H1 (cell line): Measurements from ENCODE around the gene CASZ1. TPM values are rescaled to one million over a fixed set of nuclear protein-coding genes. Genes with fewer than 3 reads are reported as not detected.

ENCODE experiments used
- CTCF ChIA-PET: fragments of 300-600 bp; sonication (Branson Sonifier 250); formaldehyde crosslinking; loops from one replicate; lab custom pipeline; 2021; ENCODE audit not compliant: partially characterized antibody; lab: Charles Lee
- POLR2A ChIA-PET: fragments of 300-600 bp; sonication (Branson Sonifier 250); formaldehyde crosslinking; loops from one replicate; lab custom pipeline; 2021; ENCODE audit warnings: inconsistent platforms; ENCODE audit not compliant: partially characterized antibody; lab: Charles Lee
- DNase-seq, 2 experiments: peaks; one replicate each; pipeline versions ENCODE4 v3.0.0 to v3.0.0-alpha.2; 2010 to 2022; ENCODE audit warnings: low spot score in 2 of 2, low read depth in 1 of 2, mixed read lengths in 1 of 2
- FAIRE-seq: peaks from 2 replicates; lab custom pipeline; 2011; peaks lifted over from hg19 to GRCh38; lab: Jason Lieb, UNC
- H2AFZ ChIP-seq: 2 replicates; pipeline ENCODE4 v1.8.1; 2012; ENCODE audit warnings: low read length, inconsistent platforms
- H2AK5ac ChIP-seq: 2 replicates; pipeline ENCODE4 v1.6.1; 2013; ENCODE audit warnings: low read depth, low read length
- H2BK120ac ChIP-seq: replicated peaks from 2 replicates; pipeline ENCODE3; 2013; ENCODE audit warnings: low read depth, low read length, inconsistent platforms
- H2BK12ac ChIP-seq: 2 replicates; pipeline ENCODE4 v1.6.1; 2013; ENCODE audit warnings: low read depth, low read length
- H2BK15ac ChIP-seq: 2 replicates; pipeline ENCODE4 v1.6.1; 2013; ENCODE audit warnings: low read length
- H2BK20ac ChIP-seq: 2 replicates; pipeline ENCODE4 v1.6.1; 2013; ENCODE audit warnings: low read length
- H2BK5ac ChIP-seq: 2 replicates; pipeline ENCODE4 v1.6.1; 2013; ENCODE audit warnings: low read depth, low read length
- H3K14ac ChIP-seq: 2 replicates; pipeline ENCODE4 v1.6.1; 2013; ENCODE audit warnings: inconsistent platforms; ENCODE audit not compliant: insufficient read length
- H3K18ac ChIP-seq: 2 replicates; pipeline ENCODE4 v1.6.1; 2013; ENCODE audit warnings: low read length; ENCODE audit errors: extremely low read depth
- H3K23ac ChIP-seq: 2 replicates; pipeline ENCODE4 v1.6.1; 2013; ENCODE audit warnings: inconsistent platforms; ENCODE audit not compliant: insufficient read length
- H3K23me2 ChIP-seq: 2 replicates; pipeline ENCODE4 v1.6.1; 2013; ENCODE audit warnings: low read depth, low read length
- H3K27ac ChIP-seq: 2 replicates; pipeline ENCODE4 v1.6.1; 2011; ENCODE audit warnings: low read depth, low read length, inconsistent platforms
- H3K27me3 ChIP-seq, 4 experiments: replicated peaks in 1 of 4; 1 replicate in 1 of 4; 2 replicates in 3 of 4; pipeline versions ENCODE4 v1.6.1 to v1.8.1; 2011 to 2013; ENCODE audit warnings: low read length in 3 of 4, mild to moderate bottlenecking in 3 of 4, inconsistent platforms in 2 of 4, mixed read lengths in 2 of 4, moderate library complexity in 1 of 4; ENCODE audit not compliant: control insufficient read depth in 3 of 4, insufficient read depth in 3 of 4; ENCODE audit errors: extremely low read depth in 1 of 4
- H3K36me3 ChIP-seq, 4 experiments: 2 replicates each; pipeline versions ENCODE4 v1.6.1 to v1.8.1; 2011 to 2013; ENCODE audit warnings: mild to moderate bottlenecking in 4 of 4, low read length in 3 of 4, moderate library complexity in 2 of 4, control low read depth in 1 of 4, inconsistent platforms in 1 of 4; ENCODE audit not compliant: insufficient read depth in 4 of 4, control insufficient read depth in 2 of 4
- H3K4ac ChIP-seq: replicated peaks from 2 replicates; pipeline ENCODE3; 2013; ENCODE audit warnings: low read length, low read depth, mixed read lengths, inconsistent platforms; ENCODE audit not compliant: insufficient read length
- H3K4me1 ChIP-seq, 4 experiments: replicated peaks in 1 of 4; 1 replicate in 1 of 4; 2 replicates in 3 of 4; pipeline versions ENCODE4 v1.6.1 to v1.8.1; 2011 to 2013; ENCODE audit warnings: low read length in 3 of 4, inconsistent platforms in 2 of 4, mixed read lengths in 1 of 4; ENCODE audit not compliant: insufficient read depth in 4 of 4, control insufficient read depth in 3 of 4
- H3K4me2 ChIP-seq, 2 experiments: 2 replicates each; pipeline versions ENCODE4 v1.6.1 to v1.8.1; 2011 to 2013; ENCODE audit warnings: low read depth in 2 of 2, low read length in 2 of 2, control low read depth in 1 of 2, inconsistent platforms in 1 of 2, mild to moderate bottlenecking in 1 of 2; ENCODE audit not compliant: insufficient read depth in 1 of 2
- H3K4me3 ChIP-seq, 4 experiments: fragments of 200-600, 300-600 bp in 1 of 4; sonication (generic), shearing (Covaris generic), sonication (Bioruptor Twin) in 1 of 4; 2 replicates each; pipeline versions ENCODE4 v1.5.1 to v1.8.1; 2011 to 2016; ENCODE audit warnings: low read length in 4 of 4, low read depth in 3 of 4, control low read depth in 2 of 4, inconsistent platforms in 2 of 4, mild to moderate bottlenecking in 2 of 4, mixed read lengths in 1 of 4, moderate library complexity in 1 of 4; ENCODE audit not compliant: insufficient read depth in 2 of 4; ENCODE audit errors: extremely low read depth in 1 of 4
- H3K56ac ChIP-seq: replicated peaks from 2 replicates; pipeline ENCODE3; 2013; ENCODE audit warnings: low read depth, mild to moderate bottlenecking, mixed read lengths, low read length, inconsistent platforms; ENCODE audit not compliant: insufficient read length
- H3K79me1 ChIP-seq: 2 replicates; pipeline ENCODE4 v1.6.1; 2013; ENCODE audit warnings: low read depth, low read length, control low read depth
- H3K79me2 ChIP-seq, 2 experiments: 2 replicates each; pipeline versions ENCODE4 v1.6.1 to v1.8.1; 2012 to 2013; ENCODE audit warnings: low read length in 2 of 2, mild to moderate bottlenecking in 2 of 2, inconsistent platforms in 1 of 2; ENCODE audit not compliant: insufficient read depth in 2 of 2, control insufficient read depth in 1 of 2
- H3K9ac ChIP-seq, 4 experiments: replicated peaks in 1 of 4; 1 replicate in 1 of 4; 2 replicates in 3 of 4; pipeline versions ENCODE4 v1.6.1 to v1.8.1; 2011 to 2013; ENCODE audit warnings: low read depth in 3 of 4, low read length in 3 of 4, control low read depth in 2 of 4, mild to moderate bottlenecking in 2 of 4, moderate library complexity in 2 of 4, inconsistent platforms in 1 of 4; ENCODE audit errors: extremely low read depth in 1 of 4
- H3K9me3 ChIP-seq, 2 experiments: 2 replicates each; pipeline versions ENCODE4 v1.6.1 to v1.8.1; 2012 to 2013; ENCODE audit warnings: mild to moderate bottlenecking in 2 of 2, moderate library complexity in 2 of 2, control low read depth in 1 of 2, inconsistent platforms in 1 of 2, low read depth in 1 of 2, low read length in 1 of 2, mixed read lengths in 1 of 2; ENCODE audit not compliant: insufficient read depth in 2 of 2
- H4K20me1 ChIP-seq, 2 experiments: replicated peaks in 1 of 2; 2 replicates each; pipeline versions ENCODE3 to v1.8.1; 2011 to 2013; ENCODE audit warnings: inconsistent platforms in 2 of 2, low read length in 2 of 2, mild to moderate bottlenecking in 1 of 2; ENCODE audit not compliant: insufficient read depth in 2 of 2, control insufficient read depth in 1 of 2
- H4K5ac ChIP-seq: 2 replicates; pipeline ENCODE4 v1.6.1; 2013; ENCODE audit warnings: low read length, low read depth, mixed read lengths, inconsistent platforms; ENCODE audit not compliant: insufficient read length
- H4K8ac ChIP-seq: 2 replicates; pipeline ENCODE4 v1.8.0; 2013; ENCODE audit warnings: mild to moderate bottlenecking, moderate library complexity, low read length, inconsistent platforms; ENCODE audit not compliant: insufficient read depth; ENCODE audit errors: extremely low read depth
- H4K91ac ChIP-seq: replicated peaks from 2 replicates; pipeline ENCODE3; 2013; ENCODE audit warnings: low read length, mixed read lengths, inconsistent platforms; ENCODE audit not compliant: insufficient read length
- EGR1 ChIP-seq: IDR thresholded peaks from 2 replicates; pipeline ENCODE4 v1.6.1; 2011; ENCODE audit warnings: low read depth, low read length, borderline replicate concordance
- MAFK ChIP-seq: IDR thresholded peaks from 2 replicates; pipeline ENCODE4 v1.6.1; 2012; ENCODE audit warnings: low read depth, mild to moderate bottlenecking, improper control_type of control experiment, low read length
- NRF1 ChIP-seq: IDR thresholded peaks from 2 replicates; pipeline ENCODE4 v1.6.1; 2011; ENCODE audit warnings: mild to moderate bottlenecking, low read depth, low read length, improper control_type of control experiment
- PHF8 ChIP-seq: fragments of 200-600 bp; sonication (generic); conservative IDR thresholded peaks from 2 replicates; pipeline ENCODE4 v1.7.1; 2012; ENCODE audit warnings: low read depth, mild to moderate bottlenecking, inconsistent platforms, low read length, moderate library complexity
- POLR2A ChIP-seq, 2 experiments: IDR thresholded peaks; 1 replicate in 1 of 2; 2 replicates in 1 of 2; pipeline ENCODE4 v1.6.1; 2011; ENCODE audit warnings: low read depth in 2 of 2, low read length in 2 of 2, mild to moderate bottlenecking in 2 of 2; ENCODE audit errors: control extremely low read depth in 1 of 2
- SUZ12 ChIP-seq: fragments of 200-600 bp; sonication (generic); IDR thresholded peaks from 2 replicates; pipeline ENCODE4 v1.6.1; 2012; ENCODE audit warnings: mild to moderate bottlenecking, inconsistent platforms, low read length, moderate library complexity, mixed read lengths
- TBP ChIP-seq: IDR thresholded peaks from 2 replicates; pipeline ENCODE4 v1.6.1; 2011; ENCODE audit warnings: low read depth, low read length, improper control_type of control experiment
- WGBS, 2 experiments: shearing (Covaris generic) in 1 of 2; methylation state at CpG; one replicate each; pipeline versions ENCODE4 v1.1.6 to v1.1.7; 2013 to 2015; ENCODE audit warnings: low lambda C conversion rate in 2 of 2, mixed read lengths in 2 of 2, inconsistent platforms in 1 of 2, low coverage in 1 of 2, missing lambda C conversion rate in 1 of 2; ENCODE audit not compliant: insufficient replicate concordance in 2 of 2, insufficient coverage in 1 of 2, insufficient read length in 1 of 2; ENCODE audit errors: extremely low coverage in 1 of 2, missing lambda C conversion rate in 1 of 2; 5-methylcytosine and 5-hydroxymethylcytosine counted together
- polyA plus RNA-seq, 7 experiments: library from polyadenylated mRNA; depleted of rRNA in 3 of 7; stranded (reverse) in 5 of 7; unstranded in 2 of 7; fragments of >200 nt in 5 of 7; fragments of 200-250 nt in 2 of 7; gene quantifications; 1 replicate in 5 of 7; 2 replicates in 1 of 7; 4 replicates in 1 of 7; pipeline versions ENCODE4 v1.2.1 to v1.2.3, GENCODE V29; 2011 to 2013; ENCODE audit warnings: missing spikeins in 2 of 7, mixed read lengths in 2 of 7
- total RNA-seq: library from RNA; stranded (reverse); fragmentation: NEBNext Ultra II Directional; extraction: Animal tissue kit (Norgen Biotek cat#: 25700); gene quantifications from 2 replicates; pipeline ENCODE4 v1.2.1, GENCODE V29; 2021

The CASZ1 gene
- total and polyA plus RNA-seq, 2 of the 8 experiments (the other 6 are each of a cell fraction or from before 2014, with no cell fraction given) = 4.4 to 7.7 TPM

DNA sequence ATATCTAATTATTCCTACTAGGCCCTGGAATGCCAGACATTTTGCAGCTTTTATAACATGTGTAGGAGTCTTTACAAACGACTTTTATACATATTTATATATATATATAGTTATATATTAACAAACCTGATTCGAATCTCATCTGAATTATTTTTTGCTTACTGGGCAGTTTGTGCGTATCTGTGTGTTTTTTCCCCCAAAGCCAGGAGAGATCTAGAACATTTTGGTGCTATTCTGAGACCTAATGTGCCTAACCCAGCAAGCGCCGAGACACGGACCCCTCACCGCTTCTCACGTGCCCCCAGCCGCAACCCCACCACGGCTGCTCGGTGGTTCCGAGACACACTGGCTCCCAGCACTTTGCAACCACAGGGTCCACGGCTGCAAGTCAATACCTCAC lies 54.8 kb downstream of the CASZ1 start:
- Histone ChIP-seq H4K91ac (no peak overlapping the region), H2BK15ac (no peak overlapping the region), H3K79me2 (no peaks in the 10 kb centered on the region), H3K27ac (no peak overlapping the region), H2AK5ac (no peak overlapping the region), H3K56ac (no peak overlapping the region), H3K18ac (no peak overlapping the region), H2BK12ac (no peak overlapping the region), H3K23me2 (no peaks in the 10 kb centered on the region), H3K4me2 (no peak overlapping the region), H3K36me3 (no peaks in the 10 kb centered on the region), H4K20me1 (no peaks in the 10 kb centered on the region), H3K4me3 (no peak overlapping the region), H2BK20ac (no peak overlapping the region), H3K4ac (no peak overlapping the region), H3K9ac (no peak overlapping the region), H3K4me1 (peaks cover 0 to 14% (median 9%) of the 10 kb centered on the region in 4 experiments; a peak in 6 of 7 replicates), H2AFZ (no peak overlapping the region), H3K9me3 (no peaks in the 10 kb centered on the region), H3K23ac (no peak overlapping the region), H2BK5ac (no peak overlapping the region), H4K8ac (no peak overlapping the region), H2BK120ac (no peak overlapping the region), H3K27me3 (no peaks in the 10 kb centered on the region), H4K5ac (no peak overlapping the region), H3K79me1 (no peaks in the 10 kb centered on the region; the same call in 1 of the 2 replicates), H3K14ac (no peak overlapping the region)
- WGBS, 2 experiments = 91% methylated on average over 13 of the region's 13 CpGs; no CpG with 5 or more reads in 1 of the 2 experiments
- DNase-seq (no peak), FAIRE-seq (no peak)
- CTCF ChIA-PET = interaction anchor here (1.7 to 4.0 kb wide), 3 partner anchors 10 to 125 kb away, joined by 4 to 32 read pairs (median 5); no protein-coding TSS in a partner anchor
- TF ChIP-seq POLR2A (IDR thresholded peaks at IDR 0.05; ENCODE audit: control extremely low read depth in 1 of 2, low read depth in 2 of 2, low read length in 2 of 2) (no peak), NRF1 (no peak), PHF8 (no peak), MAFK (peak; percentile 42; the same call in 1 of the 2 replicates), SUZ12 (no peak), EGR1 (no peak), TBP (no peak)
- POLR2A ChIA-PET = no interaction called here
